ENCODE results near the gene BBX.

DNA sequence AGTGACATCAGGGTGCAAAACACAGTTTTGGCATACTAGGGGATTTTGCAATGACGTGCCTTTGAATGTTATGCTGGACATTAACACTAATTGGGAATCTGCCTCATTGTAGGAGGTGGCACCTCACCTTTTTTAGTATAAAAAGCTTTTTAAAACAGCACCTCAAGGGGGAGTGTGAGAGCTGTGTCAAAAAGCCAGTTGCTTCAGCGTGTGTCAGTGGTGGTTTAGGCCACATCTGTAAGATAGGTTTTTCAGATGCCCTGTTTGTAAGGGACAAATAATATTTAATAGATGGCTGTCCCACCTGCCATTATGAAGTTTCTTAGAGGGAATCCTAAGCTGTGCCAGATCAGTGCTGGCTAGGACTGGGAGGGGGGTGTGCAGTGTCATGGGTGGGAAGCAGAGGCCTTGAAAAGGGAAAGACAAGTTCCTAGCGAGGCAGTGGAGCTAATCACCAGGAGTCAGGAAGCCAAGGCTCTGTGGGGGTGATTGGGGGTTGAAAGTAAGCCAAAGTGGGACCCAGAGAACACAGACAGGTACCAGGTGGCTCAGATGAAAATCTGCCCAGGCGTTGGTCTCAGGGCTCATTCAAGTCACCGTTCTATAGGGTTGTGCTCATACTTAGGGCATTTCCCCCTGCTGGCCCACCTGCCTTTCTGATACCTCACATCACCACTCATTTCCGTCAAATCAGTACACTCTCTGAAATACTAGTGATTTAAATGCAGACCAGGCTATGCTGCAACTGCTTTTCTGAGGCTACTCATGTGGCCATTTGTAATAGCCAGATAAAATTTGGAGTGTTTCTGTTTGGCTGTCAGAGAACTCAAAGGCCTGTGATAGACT, 120.5 kb downstream of the BBX start:
- TF ChIP-seq POLR2AphosphoS5 (IDR thresholded peaks at IDR 0.05) (no peak), EP300 (IDR thresholded peaks at IDR 0.05) (no peak)
- TF ChIP-seq, protein P1, sequence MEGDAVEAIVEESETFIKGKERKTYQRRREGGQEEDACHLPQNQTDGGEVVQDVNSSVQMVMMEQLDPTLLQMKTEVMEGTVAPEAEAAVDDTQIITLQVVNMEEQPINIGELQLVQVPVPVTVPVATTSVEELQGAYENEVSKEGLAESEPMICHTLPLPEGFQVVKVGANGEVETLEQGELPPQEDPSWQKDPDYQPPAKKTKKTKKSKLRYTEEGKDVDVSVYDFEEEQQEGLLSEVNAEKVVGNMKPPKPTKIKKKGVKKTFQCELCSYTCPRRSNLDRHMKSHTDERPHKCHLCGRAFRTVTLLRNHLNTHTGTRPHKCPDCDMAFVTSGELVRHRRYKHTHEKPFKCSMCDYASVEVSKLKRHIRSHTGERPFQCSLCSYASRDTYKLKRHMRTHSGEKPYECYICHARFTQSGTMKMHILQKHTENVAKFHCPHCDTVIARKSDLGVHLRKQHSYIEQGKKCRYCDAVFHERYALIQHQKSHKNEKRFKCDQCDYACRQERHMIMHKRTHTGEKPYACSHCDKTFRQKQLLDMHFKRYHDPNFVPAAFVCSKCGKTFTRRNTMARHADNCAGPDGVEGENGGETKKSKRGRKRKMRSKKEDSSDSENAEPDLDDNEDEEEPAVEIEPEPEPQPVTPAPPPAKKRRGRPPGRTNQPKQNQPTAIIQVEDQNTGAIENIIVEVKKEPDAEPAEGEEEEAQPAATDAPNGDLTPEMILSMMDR (IDR thresholded peaks at IDR 0.05): no peak
